Ectodermal cell (in vitro differentiated cells): ENCODE results near the gene CNNM4.

Experiments used
- H3K27ac ChIP-seq: 2 replicates; pipeline ENCODE4 v1.7.0; 2013; ENCODE audit warnings: mild to moderate bottlenecking, low read depth, low read length; ENCODE audit not compliant: insufficient read depth, poor library complexity, severe bottlenecking
- H3K27me3 ChIP-seq: 2 replicates; pipeline ENCODE4 v1.7.0; 2013; ENCODE audit warnings: mild to moderate bottlenecking, low read length; ENCODE audit not compliant: insufficient read depth, control insufficient read depth, poor library complexity, severe bottlenecking
- H3K36me3 ChIP-seq: one replicate; pipeline ENCODE4 v1.7.0; 2013; ENCODE audit warnings: low read length; ENCODE audit not compliant: control insufficient read depth, insufficient read depth
- H3K4me1 ChIP-seq: one replicate; pipeline ENCODE4 v1.7.0; 2013; ENCODE audit warnings: low read length; ENCODE audit not compliant: control insufficient read depth, insufficient read depth
- H3K4me3 ChIP-seq: 2 replicates; pipeline ENCODE4 v1.7.0; 2013; ENCODE audit warnings: low read depth, low read length, control low read depth; ENCODE audit not compliant: insufficient read depth
- H3K9me3 ChIP-seq: 2 replicates; pipeline ENCODE4 v1.7.0; 2013; ENCODE audit warnings: mild to moderate bottlenecking, low read length, moderate library complexity; ENCODE audit not compliant: control insufficient read depth
- WGBS, 2 experiments: methylation state at CpG; one replicate each; pipeline ENCODE4 v1.1.7; 2013; ENCODE audit warnings: missing lambda C conversion rate in 2 of 2; 5-methylcytosine and 5-hydroxymethylcytosine counted together

CNNM4 gene

DNA sequence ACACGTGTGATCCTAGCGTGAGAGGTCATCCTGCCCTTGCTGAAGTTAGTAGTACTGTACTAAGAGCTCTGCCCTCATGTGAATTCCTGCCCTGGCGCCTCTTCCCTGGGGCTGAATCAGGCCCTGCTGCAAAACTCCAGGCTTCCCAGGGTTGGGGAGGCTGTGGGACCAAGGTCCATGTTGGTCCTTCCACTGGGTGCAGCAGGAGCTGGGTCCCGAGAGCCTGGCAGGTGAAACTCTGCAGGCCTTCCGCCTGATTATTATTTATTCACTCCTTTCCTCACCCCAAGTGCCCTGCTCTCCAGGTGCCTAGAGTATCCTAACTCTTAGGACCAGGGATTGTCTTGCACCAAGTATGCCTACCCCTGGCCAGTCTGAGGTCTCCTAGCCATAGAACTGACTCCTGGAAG, 50.1 kb downstream of the CNNM4 start:
- 93% methylated on average over 5 of the region's 5 CpGs for WGBS, 2 experiments
- no peaks in the 10 kb centered on the region for H3K4me1 ChIP-seq
- H3K27me3 ChIP-seq = peaks cover 4% of the 10 kb centered on the region

GRCh38 chr2:96811917-96812316, 51.2 kb downstream of the CNNM4 start:
- H3K4me1 ChIP-seq = no peaks in the 10 kb centered on the region
- no peak overlapping the region for H3K27ac ChIP-seq
- no peak overlapping the region for H3K4me3 ChIP-seq
- H3K9me3 ChIP-seq = no peaks in the 10 kb centered on the region
- 89 to 94% methylated on average over 3 of the region's 3 CpGs for WGBS, 2 experiments
- H3K36me3 ChIP-seq = peaks cover 12% of the 10 kb centered on the region
- peaks cover 4% of the 10 kb centered on the region for H3K27me3 ChIP-seq

More for the DNA sequence above, 50.1 kb downstream of the CNNM4 start:
- no peak overlapping the region for H3K27ac ChIP-seq
- no peak overlapping the region for H3K4me3 ChIP-seq
- peaks cover 12% of the 10 kb centered on the region for H3K36me3 ChIP-seq
- no peaks in the 10 kb centered on the region for H3K9me3 ChIP-seq

- peaks cover 10% of the 10 kb centered on the region for H3K36me3 ChIP-seq
- WGBS, 2 experiments = 94 to 97% methylated on average over 4 of the region's 4 CpGs
- no peak overlapping the region for H3K27ac ChIP-seq
- peaks cover 2% of the 10 kb centered on the region for H3K4me1 ChIP-seq
- peaks cover 4% of the 10 kb centered on the region for H3K27me3 ChIP-seq
- no peak overlapping the region for H3K4me3 ChIP-seq
- H3K9me3 ChIP-seq = no peaks in the 10 kb centered on the region
These were observed 53.0 kb downstream of the CNNM4 start for GRCh38 chr2:96813656-96814055.

DNA sequence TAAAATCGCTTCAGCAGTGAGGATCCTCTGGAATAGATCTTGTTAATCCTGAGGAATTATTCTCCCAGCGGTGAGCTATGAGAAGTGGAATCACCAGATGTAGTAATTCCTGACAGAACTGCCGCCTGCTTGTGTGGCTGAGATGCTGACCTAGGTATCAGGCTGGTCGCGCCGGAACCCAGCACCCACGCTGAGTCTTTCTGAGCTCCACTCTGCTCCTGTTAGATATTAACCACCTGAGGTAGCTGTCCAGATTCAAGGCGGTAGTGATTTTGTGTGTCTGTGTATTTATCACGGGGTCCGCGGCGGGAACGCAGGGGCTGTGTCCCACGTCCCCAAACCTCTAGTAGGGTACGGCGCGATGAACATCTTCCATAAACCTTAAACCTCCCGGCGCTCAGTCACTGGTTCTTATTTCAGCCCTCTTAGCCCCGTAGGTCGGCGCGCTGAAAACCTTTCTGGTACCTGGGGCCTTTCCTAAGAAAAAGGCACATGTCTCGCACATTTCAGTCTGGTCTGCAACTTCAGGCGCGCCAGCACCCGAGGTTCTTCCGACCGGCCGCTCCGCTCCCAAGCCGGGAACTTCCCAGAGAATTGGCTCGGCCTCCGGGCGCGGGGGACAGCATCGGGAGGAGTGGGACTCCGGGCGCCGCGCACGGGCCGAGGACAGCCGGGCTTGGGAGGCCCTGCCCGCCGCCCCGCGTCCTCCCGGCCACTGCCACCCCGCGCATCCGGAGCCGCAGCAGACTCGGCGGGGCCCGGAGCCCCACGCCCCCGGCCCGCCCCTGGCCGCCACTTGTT, 54.8 kb downstream of the CNNM4 start:
- peaks cover 4% of the 10 kb centered on the region for H3K27me3 ChIP-seq
- 3% methylated on average over 60 of the region's 60 CpGs for WGBS, 2 experiments
- no peaks in the 10 kb centered on the region for H3K36me3 ChIP-seq
- H3K9me3 ChIP-seq = no peaks in the 10 kb centered on the region
- H3K27ac ChIP-seq = peak overlapping the region; percentile 23
- peaks cover 15% of the 10 kb centered on the region for H3K4me1 ChIP-seq
- peak overlapping the region; percentile 74 for H3K4me3 ChIP-seq

- Histone ChIP-seq H3K27ac (peak within 1 kb of the TSS; percentile 76), H3K4me3 (peak within 1 kb of the TSS; percentile 74), H3K36me3 (no peaks in the 10 kb centered on the region), H3K9me3 (no peaks in the 10 kb centered on the region), H3K4me1 (peaks cover 22% of the 10 kb centered on the region), H3K27me3 (peaks cover 4% of the 10 kb centered on the region)
- WGBS, 2 experiments = 0% methylated on average over 103 of the region's 103 CpGs
These were observed 55.6 kb downstream of the CNNM4 start, which contains the start of gene CNNM3 for GRCh38 chr2:96816127-96816835. Gene CNNM3, plus strand, starts transcription at chr2:96816268. Its CDS starts 10 bp downstream, at chr2:96816278.

GRCh38 chr2:96816836-96817702, 56.4 kb downstream of the CNNM4 start:
- Histone ChIP-seq H3K4me1 (peaks cover 23% of the 10 kb centered on the region), H3K4me3 (peak overlapping the region; percentile 74), H3K36me3 (no peaks in the 10 kb centered on the region), H3K27ac (no peak overlapping the region), H3K27me3 (peaks cover 4% of the 10 kb centered on the region), H3K9me3 (no peaks in the 10 kb centered on the region)
- 2 to 3% methylated on average over 89 of the region's 89 CpGs for WGBS, 2 experiments

- Histone ChIP-seq H3K36me3 (no peaks in the 10 kb centered on the region), H3K27ac (no peak overlapping the region), H3K27me3 (peaks cover 4% of the 10 kb centered on the region), H3K4me3 (peak overlapping the region; percentile 74), H3K9me3 (no peaks in the 10 kb centered on the region), H3K4me1 (peaks cover 23% of the 10 kb centered on the region)
- 91 to 93% methylated on average over 8 of the region's 8 CpGs for WGBS, 2 experiments
These were observed 57.2 kb downstream of the CNNM4 start for GRCh38 chr2:96817882-96818281.

GRCh38 chr2:96819128-96819875, 58.6 kb downstream of the CNNM4 start:
- 89 to 90% methylated on average over 10 of the region's 10 CpGs for WGBS, 2 experiments
- H3K36me3 ChIP-seq = no peaks in the 10 kb centered on the region

DNA sequence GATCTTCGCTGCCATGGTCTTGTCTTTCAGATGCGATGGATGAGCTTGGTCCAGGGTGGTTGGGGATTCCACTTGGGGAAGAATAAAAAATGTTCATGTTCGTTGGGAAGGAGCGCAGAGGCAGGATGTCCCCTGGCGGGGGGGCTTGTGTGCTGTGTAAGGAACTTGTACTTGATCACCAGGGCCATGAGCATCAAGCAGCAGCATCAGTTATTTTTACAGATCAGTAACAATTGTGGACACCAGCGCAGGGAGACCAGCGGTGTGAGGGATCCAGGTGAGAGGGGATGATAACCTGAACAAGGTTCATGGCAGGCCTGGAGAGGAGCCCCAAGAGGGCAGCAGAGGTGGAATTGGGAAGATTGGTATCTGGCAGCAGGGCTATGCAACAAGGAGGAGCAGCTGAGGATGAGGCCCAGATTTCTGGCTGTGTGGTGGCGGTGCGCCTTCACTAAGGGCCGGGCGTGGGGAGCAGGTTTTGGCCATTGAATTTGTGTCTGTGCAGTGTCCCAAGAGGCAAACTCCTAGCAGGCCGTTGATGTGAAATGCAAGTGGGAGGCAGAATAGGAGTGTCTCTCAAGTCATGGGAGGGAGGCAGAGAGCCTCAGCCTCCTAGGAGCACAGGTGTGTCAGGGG, 59.3 kb downstream of the CNNM4 start:
- no peak overlapping the region for H3K4me3 ChIP-seq

More at GRCh38 chr2:96819128-96819875, 58.6 kb downstream of the CNNM4 start:
- Histone ChIP-seq H3K27ac (no peak overlapping the region), H3K4me1 (peaks cover 23% of the 10 kb centered on the region), H3K4me3 (no peak overlapping the region), H3K27me3 (peaks cover 4% of the 10 kb centered on the region), H3K9me3 (no peaks in the 10 kb centered on the region)

More for the DNA sequence above, 59.3 kb downstream of the CNNM4 start:
- H3K27ac ChIP-seq = no peak overlapping the region
- WGBS, 2 experiments = 93% methylated on average over 12 of the region's 12 CpGs
- H3K27me3 ChIP-seq = peaks cover 4% of the 10 kb centered on the region
- peaks cover 23% of the 10 kb centered on the region for H3K4me1 ChIP-seq
- no peaks in the 10 kb centered on the region for H3K36me3 ChIP-seq
- H3K9me3 ChIP-seq = no peaks in the 10 kb centered on the region
